HuH-7 (cell line): Measurements from ENCODE around the gene PMF1.
"Not testable (repeated sequence)": the region's sequence is repeated elsewhere in the genome, so short reads cannot be mapped to it uniquely, and the experiment has no call there.

ENCODE experiments used
- DNase-seq: peaks from one replicate; pipeline ENCODE4 v3.0.0; 2011; ENCODE audit warnings: low spot score

The PMF1 gene

GRCh38 chr1:156212833-156213643, at the start of gene PMF1:
PMF1 (plus strand) TSS chr1:156213007; CDS start chr1:156213016, 9 bp downstream.
- peak; percentile 100 for DNase-seq

- no peak for DNase-seq
Observed at GRCh38 chr1:156163712-156164111, 49.1 kb upstream of the PMF1 start.

GRCh38 chr1:156164125-156164831, 48.5 kb upstream of the PMF1 start:
- DNase-seq: no peak

GRCh38 chr1:156165083-156165482, 47.7 kb upstream of the PMF1 start:
- DNase-seq: no peak

- DNase-seq: no peak
Observed at GRCh38 chr1:156167536-156167935, 45.3 kb upstream of the PMF1 start.

- peak; percentile 48 for DNase-seq
Observed at GRCh38 chr1:156172696-156173470, 39.9 kb upstream of the PMF1 start.

GRCh38 chr1:156176610-156177210, 36.1 kb upstream of the PMF1 start:
- DNase-seq: no peak

- no peak for DNase-seq
Observed at GRCh38 chr1:156177919-156178654, 34.7 kb upstream of the PMF1 start.

- DNase-seq: no peak
Observed at GRCh38 chr1:156180471-156180870, 32.3 kb upstream of the PMF1 start.

GRCh38 chr1:156181391-156181924, 31.3 kb upstream of the PMF1 start:
- DNase-seq: not testable (repeated sequence)

GRCh38 chr1:156182010-156182779, 30.6 kb upstream of the PMF1 start:
- DNase-seq: not testable (repeated sequence)

- DNase-seq: not testable (repeated sequence)
Observed at GRCh38 chr1:156186347-156187177, 26.2 kb upstream of the PMF1 start.

GRCh38 chr1:156190265-156190664, 22.5 kb upstream of the PMF1 start:
- DNase-seq: not testable (repeated sequence)

- no peak for DNase-seq
Observed at GRCh38 chr1:156191292-156191964, 21.4 kb upstream of the PMF1 start.

GRCh38 chr1:156193208-156193487, 19.7 kb upstream of the PMF1 start:
- DNase-seq: no peak

GRCh38 chr1:156193488-156194299, 19.1 kb upstream of the PMF1 start, which contains the start of gene SLC25A44:
SLC25A44 (plus strand) TSS chr1:156194104; CDS start chr1:156199848, 5,744 bp downstream.
- DNase-seq: peak; percentile 92

GRCh38 chr1:156194300-156194652, 18.5 kb upstream of the PMF1 start:
- DNase-seq: no peak

- no peak for DNase-seq
Observed at GRCh38 chr1:156195853-156196252, 17.0 kb upstream of the PMF1 start.
